GM19463 (cell line): Measurements from ENCODE around the gene RCBTB2.
A peak's percentile ranks its signal among the peaks of the same experiment; 100 is the strongest.

Source experiments
- ATAC-seq: cut with Tn5 transposase; IDR thresholded peaks from one replicate; pipeline ENCODE4 v1.9.1; 2021; ENCODE audit warnings: mild to moderate bottlenecking, moderate library complexity; ENCODE audit not compliant: unreplicated experiment

RCBTB2 gene

DNA sequence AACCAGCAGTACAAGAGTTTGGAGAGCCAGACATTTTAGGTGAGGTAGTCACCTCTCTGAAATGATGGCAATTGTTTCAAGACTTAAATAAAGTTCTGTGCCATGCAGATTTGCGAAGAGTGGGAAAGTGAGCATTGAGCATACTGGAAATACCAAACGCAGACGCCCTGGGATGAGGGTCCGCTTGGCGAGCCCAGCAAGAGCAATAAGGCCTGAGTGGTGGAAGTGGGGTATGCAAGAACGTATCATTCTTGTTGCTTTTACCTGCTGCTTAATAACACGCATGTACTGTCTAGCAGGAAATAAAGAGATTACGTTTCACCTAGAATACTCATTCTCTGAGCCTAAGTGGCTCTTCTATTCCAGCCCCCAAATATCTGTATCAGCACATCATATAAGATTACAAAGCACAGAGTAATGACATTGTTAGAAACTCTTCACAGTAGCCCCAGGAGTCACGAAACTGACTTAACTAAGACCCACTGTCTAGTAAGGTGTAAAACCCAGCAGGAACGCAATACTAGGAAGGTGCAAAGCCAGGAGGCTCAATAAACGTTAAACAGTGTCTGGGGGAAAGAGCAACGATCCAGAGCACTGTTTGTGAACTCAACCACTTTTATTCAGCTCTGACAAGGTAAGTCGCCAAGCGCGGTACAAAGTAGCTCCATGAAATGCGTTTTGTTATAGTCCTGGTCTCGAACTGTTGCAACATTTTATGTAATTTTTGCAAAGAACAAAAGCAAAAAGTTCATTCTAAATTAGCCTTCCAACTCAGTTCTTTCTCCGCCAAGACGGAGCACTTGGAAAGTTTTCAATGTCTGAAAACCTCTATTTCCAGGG lies 1.2 kb downstream of the RCBTB2 start:
- ATAC-seq, result no peak

GRCh38 chr13:48530833-48531232 lies 2.0 kb downstream of the RCBTB2 start:
- no peak for ATAC-seq

DNA sequence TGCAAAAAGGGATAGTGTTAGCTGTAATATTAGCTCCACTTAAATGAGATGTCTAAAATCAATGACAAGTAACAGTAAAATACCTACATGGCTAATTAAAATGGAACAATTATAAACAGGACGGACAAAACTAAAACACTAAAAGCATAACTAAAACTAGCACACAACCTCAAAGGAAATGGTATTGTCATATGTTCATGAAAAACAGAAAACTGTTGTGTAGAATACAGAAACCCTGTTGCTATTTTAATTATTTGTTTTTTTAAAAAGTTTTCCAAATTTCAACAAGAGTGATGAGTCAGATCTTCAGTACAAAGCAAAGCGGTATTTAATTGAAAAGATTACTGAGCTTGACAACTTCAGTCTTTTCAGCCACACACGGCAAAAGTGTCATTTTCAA lies 4.2 kb downstream of the RCBTB2 start:
- ATAC-seq, result no peak

- ATAC-seq, result no peak
Observed at GRCh38 chr13:48527955-48528354, 4.9 kb downstream of the RCBTB2 start.

- ATAC-seq, result no peak
Observed at GRCh38 chr13:48526286-48526685, 6.6 kb downstream of the RCBTB2 start.

DNA sequence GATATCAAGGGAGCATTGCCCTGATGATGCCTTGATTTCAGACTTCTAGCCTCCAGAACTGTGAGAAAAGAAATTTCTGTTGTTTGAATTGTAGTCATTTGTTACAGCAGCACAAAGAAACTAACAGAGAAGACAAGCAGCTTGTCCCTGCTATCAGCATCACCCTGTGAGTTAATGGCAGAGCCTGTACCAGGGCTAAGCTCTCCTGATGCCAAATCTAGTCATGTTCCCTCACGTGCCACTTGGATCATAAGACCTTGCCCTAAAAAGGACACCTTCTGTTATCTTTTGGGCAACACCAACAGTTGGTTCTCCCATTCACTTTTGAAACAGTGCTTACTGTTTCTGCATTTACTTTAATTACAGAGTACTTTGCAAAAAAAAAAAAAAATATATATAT lies 14.8 kb downstream of the RCBTB2 start:
- ATAC-seq, result no peak

GRCh38 chr13:48515732-48516131 lies 17.1 kb downstream of the RCBTB2 start:
- ATAC-seq, result no peak

DNA sequence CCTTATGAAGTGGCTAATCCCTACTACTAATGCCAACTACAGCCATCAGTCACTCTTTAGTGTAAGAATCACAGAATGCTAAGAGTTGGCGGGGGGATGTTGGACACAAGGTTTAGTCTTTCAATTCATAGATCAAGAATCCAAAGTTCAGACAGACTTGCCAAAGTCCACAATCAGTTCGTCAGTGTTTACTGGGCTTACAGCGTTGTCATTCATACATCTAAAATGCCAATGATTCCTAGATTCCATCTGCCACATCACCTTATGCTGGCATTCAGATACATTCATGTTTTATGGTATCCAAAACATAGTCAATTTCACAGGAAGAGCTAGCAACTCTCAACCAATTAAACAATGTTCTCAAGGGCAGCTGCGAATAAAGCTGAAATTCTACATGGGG lies 18.1 kb downstream of the RCBTB2 start:
- ATAC-seq, result no peak

DNA sequence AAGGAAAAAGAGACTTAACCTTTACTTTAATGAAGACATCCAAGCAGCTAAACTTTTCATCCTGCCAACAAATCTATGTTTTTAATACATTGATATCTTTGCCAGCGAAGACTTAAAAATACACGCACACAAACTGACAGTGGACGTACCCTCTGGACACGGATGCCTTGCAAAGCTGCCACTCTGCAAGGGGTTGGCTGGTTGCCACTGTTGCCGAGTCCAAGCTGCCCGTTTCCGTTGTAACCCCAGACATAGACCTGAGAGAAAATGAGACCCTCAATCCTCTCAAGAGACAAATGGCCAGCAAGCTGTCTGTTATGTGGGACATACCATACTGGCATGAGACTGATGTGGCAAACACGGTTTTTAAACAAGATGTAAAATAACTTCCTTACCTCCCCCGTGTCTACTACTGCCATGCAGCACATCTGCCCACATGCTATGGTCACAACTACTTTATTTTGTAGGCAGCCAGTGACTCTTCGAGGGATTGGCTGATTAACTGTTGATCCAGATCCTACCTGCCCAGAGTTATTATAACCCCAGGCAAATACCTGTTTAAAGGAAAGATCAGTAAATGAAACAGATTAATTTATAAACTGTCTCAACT lies 21.2 kb downstream of the RCBTB2 start:
- ATAC-seq, result no peak

DNA sequence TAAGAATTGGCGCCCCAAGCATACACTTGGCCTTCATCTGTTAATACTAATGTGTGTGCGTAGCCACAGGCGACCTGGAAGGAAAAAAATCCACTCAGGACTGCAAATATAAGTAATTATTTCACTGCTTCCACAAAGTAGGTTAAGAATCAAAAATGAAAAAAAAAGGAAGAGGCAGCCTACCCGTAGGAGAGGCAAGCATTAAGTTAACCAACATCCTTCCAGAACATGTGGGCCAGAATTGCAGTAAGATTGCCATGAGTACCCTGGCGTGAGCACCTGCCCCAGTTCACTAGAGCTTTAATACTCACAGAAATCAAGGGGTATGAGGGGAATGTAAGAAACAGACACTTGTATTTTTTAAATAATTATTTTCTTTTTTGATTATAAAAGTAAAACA lies 22.2 kb downstream of the RCBTB2 start:
- ATAC-seq, result no peak

- ATAC-seq, result no peak
Observed at GRCh38 chr13:48508011-48508410, 24.9 kb downstream of the RCBTB2 start.

DNA sequence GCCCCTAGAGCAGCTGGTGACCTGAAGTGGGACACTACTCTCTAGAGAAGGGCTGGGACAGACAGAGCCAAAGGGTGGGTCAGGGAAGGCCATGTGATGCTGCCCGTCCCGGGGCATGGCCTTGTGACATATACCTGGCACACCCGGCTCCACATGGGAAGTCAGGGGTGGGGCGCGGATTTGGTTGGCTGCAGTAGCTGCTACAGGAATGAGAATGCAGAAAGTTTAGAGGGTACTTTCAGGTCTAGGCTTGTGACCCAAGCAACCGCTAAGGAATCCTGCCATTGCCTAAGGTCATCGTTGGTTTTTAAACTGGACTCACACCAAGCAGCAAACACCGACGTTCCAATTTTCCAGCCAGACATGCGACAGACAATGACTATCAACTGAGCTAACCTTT lies 25.9 kb downstream of the RCBTB2 start:
- ATAC-seq, result no peak

GRCh38 chr13:48506092-48506701 lies 26.7 kb downstream of the RCBTB2 start:
- ATAC-seq, result peak; percentile 5

DNA sequence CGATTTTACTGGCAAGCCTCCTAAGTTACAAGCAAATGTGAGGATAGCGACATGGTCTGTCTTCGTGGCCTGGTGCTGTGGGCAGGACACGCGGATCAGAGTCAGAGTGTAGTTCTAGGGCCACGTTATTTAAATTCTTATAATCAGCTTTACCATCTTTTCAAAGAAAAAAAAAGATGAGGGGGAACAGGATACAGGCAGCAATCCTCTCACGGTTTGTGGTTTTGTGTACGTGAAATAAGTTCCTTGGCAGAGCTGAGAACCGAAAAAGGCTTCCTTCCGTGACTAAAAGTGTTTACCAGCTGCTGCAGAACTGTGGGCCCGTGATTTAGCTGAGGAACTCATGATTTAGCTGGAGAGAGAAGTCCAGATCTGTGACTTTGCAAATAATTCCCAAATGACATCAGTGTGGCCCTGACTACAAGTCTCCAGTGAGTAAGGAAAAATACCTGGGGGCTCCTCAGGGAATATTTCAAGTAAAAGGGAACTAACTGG lies 27.2 kb downstream of the RCBTB2 start:
- ATAC-seq, result peak; percentile 64

GRCh38 chr13:48505012-48505411 lies 27.9 kb downstream of the RCBTB2 start:
- ATAC-seq, result no peak

DNA sequence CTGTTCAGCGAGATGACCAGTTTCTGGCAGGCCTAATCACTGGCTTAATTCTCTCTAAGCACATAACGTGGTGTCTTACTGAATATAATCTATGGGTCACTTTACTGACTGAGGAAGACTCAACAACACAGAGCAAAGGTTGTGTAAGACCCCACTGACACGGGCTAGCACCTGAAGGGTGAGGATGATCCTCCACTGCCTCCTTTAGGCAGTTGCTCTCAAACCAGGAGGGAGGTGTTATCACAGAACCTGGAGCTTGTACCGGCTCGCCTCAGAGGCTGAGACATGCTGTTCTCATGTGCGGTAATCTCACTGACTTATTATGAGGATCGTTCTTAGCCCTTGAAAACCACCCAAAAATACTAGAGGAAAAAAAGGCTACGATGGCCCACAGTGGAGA lies 28.3 kb downstream of the RCBTB2 start:
- no peak for ATAC-seq

GRCh38 chr13:48502601-48503319 lies 30.1 kb downstream of the RCBTB2 start:
- ATAC-seq, result no peak

DNA sequence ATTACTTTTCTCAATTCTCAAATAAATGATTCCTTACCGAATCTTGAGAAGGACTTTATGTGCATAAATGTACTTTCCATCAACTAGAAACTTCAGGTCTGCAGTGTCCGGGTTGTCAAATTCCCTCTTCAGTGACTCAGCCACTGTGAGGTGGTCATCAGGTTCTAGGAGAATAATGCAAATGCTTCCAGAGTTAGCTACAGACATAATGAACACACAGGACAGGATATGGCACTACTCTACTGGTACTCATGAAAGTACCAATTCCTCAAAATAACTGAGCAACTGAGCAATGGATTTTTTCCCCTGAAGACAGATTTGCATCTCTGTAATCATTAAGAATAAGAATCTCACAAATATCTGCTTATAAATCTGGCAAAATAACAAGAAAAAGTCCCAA lies 31.2 kb downstream of the RCBTB2 start:
- ATAC-seq, result peak; percentile 39

- peak; percentile 31 for ATAC-seq
Observed at GRCh38 chr13:48500652-48501197, 32.2 kb downstream of the RCBTB2 start.

GRCh38 chr13:48497669-48498068 lies 35.2 kb downstream of the RCBTB2 start:
- no peak for ATAC-seq
